ENCODE results near the gene DTL. TPM values are rescaled to one million over a fixed set of nuclear protein-coding genes. Genes with fewer than 3 reads are reported as not detected.

Gene DTL
- total RNA-seq, 1 experiment from 2014 or later: 73.0 TPM

DNA sequence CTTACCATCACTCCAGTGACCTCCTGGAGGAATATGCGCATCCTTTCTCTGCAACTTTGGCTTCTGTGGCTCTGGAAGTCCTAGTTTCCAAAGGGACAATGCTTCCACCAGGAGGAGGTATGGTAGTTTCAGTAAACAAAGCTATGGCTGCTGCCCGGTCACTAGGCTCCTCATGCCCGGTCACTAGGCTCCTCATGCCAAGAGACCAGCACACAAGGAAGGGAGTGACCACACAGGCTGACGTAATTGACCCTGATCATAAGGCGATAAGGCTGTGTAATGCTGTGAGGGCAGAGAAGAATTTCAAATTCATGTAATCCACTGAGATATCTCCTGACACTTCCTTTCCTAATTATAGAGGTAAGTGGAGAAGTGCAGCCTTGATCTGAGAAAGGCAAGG, 102.9 kb downstream of the DTL start:
- Histone ChIP-seq H3K4me1 (ENCODE audit: insufficient read depth, low read length) (no peaks in the 10 kb centered on the region), H3K9ac (ENCODE audit: extremely low read depth, insufficient read length, low read length) (no peak overlapping the region), H3K79me2 (ENCODE audit: insufficient read depth, low read length) (no peaks in the 10 kb centered on the region), H2BK20ac (ENCODE audit: low read depth, low read length, poor library complexity, severe bottlenecking) (no peak overlapping the region), H3K27ac (ENCODE audit: insufficient read length, low read depth, low read length) (no peak overlapping the region), H2BK5ac (ENCODE audit: insufficient read length, low read length) (no peak overlapping the region), H3K14ac (ENCODE audit: insufficient read depth, low read length) (no peak overlapping the region), H3K18ac (ENCODE audit: insufficient read length, low read depth, low read length) (no peak overlapping the region), H3T11ph (ENCODE audit: low read length) (no peak overlapping the region), H4K91ac (ENCODE audit: insufficient read length, low read depth, low read length) (no peak overlapping the region), H3K56ac (ENCODE audit: insufficient read length, low read depth, low read length) (no peak overlapping the region), H3K9me3 (ENCODE audit: control insufficient read depth, low read depth, low read length) (no peaks in the 10 kb centered on the region), H3K4ac (ENCODE audit: low read depth, low read length) (no peak overlapping the region), H3K79me1 (ENCODE audit: insufficient read depth, low read depth, low read length, poor library complexity, severe bottlenecking) (no peaks in the 10 kb centered on the region), H3K4me2 (ENCODE audit: insufficient read depth, insufficient read length, low read length) (no peak overlapping the region), H2BK12ac (ENCODE audit: insufficient read length, low read depth, low read length) (no peak overlapping the region), H4K8ac (replicated peaks; ENCODE audit: insufficient read length, low read depth, low read length) (no peak overlapping the region), H2BK120ac (ENCODE audit: low read depth, low read length, poor library complexity, severe bottlenecking) (no peak overlapping the region), H2AK5ac (ENCODE audit: insufficient read length, low read length) (no peak overlapping the region), H2BK15ac (ENCODE audit: low read depth, low read length) (no peak overlapping the region), H2AFZ (ENCODE audit: low read length) (no peak overlapping the region), H4K5ac (ENCODE audit: insufficient read length, low read depth, low read length) (no peak overlapping the region), H4K20me1 (ENCODE audit: control insufficient read depth, insufficient read depth, insufficient read length) (no peaks in the 10 kb centered on the region), H3K23ac (ENCODE audit: insufficient read length, low read depth, low read length) (no peak overlapping the region), H3K27me3 (ENCODE audit: insufficient read depth, low read length) (no peaks in the 10 kb centered on the region), H3K23me2 (ENCODE audit: insufficient read length, low read depth, low read length, poor library complexity, severe bottlenecking) (no peaks in the 10 kb centered on the region)
- Mint-ChIP-seq H3K9me3 (peaks cover 6 to 11% of the 10 kb centered on the region in 2 experiments; a peak in 4 of 5 replicates), H3K4me3 (no peak overlapping the region), H3K27me3 (ENCODE audit: low read depth) (no peaks in the 10 kb centered on the region; the same call in 1 of the 2 replicates), H3K4me1 (0 out of 4 replicates have a peak, but pooled peaks cover 0 to 2% of the 10 kb centered on the region in 2 experiments), H3K36me3 (ENCODE audit: insufficient read depth in 1 of 3, low read depth in 3 of 3) (peaks cover 4 to 16% (median 8%) of the 10 kb centered on the region in 3 experiments; a peak in 5 of 7 replicates), H3K27ac (no peak overlapping the region)
- TF ChIP-seq CTCF (conservative IDR thresholded peaks at IDR 0.05): no peak
- DNase-seq: no peak
- no CpG with 5 or more reads among the region's 5 CpGs for WGBS (ENCODE audit: extremely low coverage, insufficient read length, low lambda C conversion rate)

All from H9 (cell line).